GM19193 (cell line): ENCODE results near the gene PDZD2.

Experiments
- POLR2A ChIP-seq: IDR thresholded peaks from 4 replicates; pipeline ENCODE4 v1.6.1; 2011; ENCODE audit not compliant: insufficient read depth, insufficient read length; ENCODE audit errors: extremely low read depth

The PDZD2 gene

GRCh38 chr5:32087086-32088082, 448.5 kb downstream of the PDZD2 start:
- TF ChIP-seq POLR2A = no peak

GRCh38 chr5:32088214-32088613, 449.3 kb downstream of the PDZD2 start:
- no peak for TF ChIP-seq POLR2A

- no peak for TF ChIP-seq POLR2A
Observed at GRCh38 chr5:32089146-32090000, 450.4 kb downstream of the PDZD2 start.

- TF ChIP-seq POLR2A = no peak
Observed at GRCh38 chr5:32090026-32090754, 451.3 kb downstream of the PDZD2 start.

- no peak for TF ChIP-seq POLR2A
Observed at GRCh38 chr5:32090755-32091128, 451.8 kb downstream of the PDZD2 start.

GRCh38 chr5:32092938-32093812, 454.2 kb downstream of the PDZD2 start:
- no peak for TF ChIP-seq POLR2A

- TF ChIP-seq POLR2A = no peak
Observed at GRCh38 chr5:32094691-32095090, 455.8 kb downstream of the PDZD2 start.

GRCh38 chr5:32095261-32095671, 456.3 kb downstream of the PDZD2 start:
- TF ChIP-seq POLR2A = no peak

- no peak for TF ChIP-seq POLR2A
Observed at GRCh38 chr5:32096891-32097595, 458.1 kb downstream of the PDZD2 start.

- TF ChIP-seq POLR2A = no peak
Observed at GRCh38 chr5:32098291-32098690, 459.4 kb downstream of the PDZD2 start.

- no peak for TF ChIP-seq POLR2A
Observed at GRCh38 chr5:32098890-32099310, 460.0 kb downstream of the PDZD2 start.

GRCh38 chr5:32099486-32100035, 460.6 kb downstream of the PDZD2 start:
- no peak for TF ChIP-seq POLR2A

- TF ChIP-seq POLR2A = no peak
Observed at GRCh38 chr5:32100230-32100629, 461.3 kb downstream of the PDZD2 start.

- TF ChIP-seq POLR2A = no peak
Observed at GRCh38 chr5:32100691-32101302, 461.9 kb downstream of the PDZD2 start.
